BJ (cell line): ENCODE data around the gene TMEM51. TPM values are rescaled to one million over a fixed set of nuclear protein-coding genes. Genes with fewer than 3 reads are reported as not detected.

ENCODE experiments used
- CTCF ChIA-PET: fragments of 350-600 bp; formaldehyde crosslinking; extraction: SDS; loops from one replicate; lab custom pipeline; 2021; ENCODE audit warnings: antibody characterized with exemption, inconsistent platforms; lab: Yijun Ruan, JAX
- POLR2A ChIA-PET: fragments of 300-600 bp; sonication (Branson Sonifier 250); formaldehyde crosslinking; extraction: SDS; loops from one replicate; lab custom pipeline; 2021; ENCODE audit warnings: antibody characterized with exemption; lab: Charles Lee
- DNase-seq: peaks from one replicate; pipeline ENCODE4 v3.0.0-alpha.2; 2011; ENCODE audit warnings: low read depth
- H3K27me3 ChIP-seq: 2 replicates; pipeline ENCODE4 v1.6.0; 2011; ENCODE audit warnings: low read length; ENCODE audit not compliant: control insufficient read depth, insufficient read depth
- H3K36me3 ChIP-seq: 2 replicates; pipeline ENCODE4 v1.5.1; 2011; ENCODE audit warnings: low read length; ENCODE audit not compliant: control insufficient read depth, insufficient read depth
- H3K4me3 ChIP-seq: 2 replicates; pipeline ENCODE4 v1.5.1; 2011; ENCODE audit warnings: low read depth, mild to moderate bottlenecking, control low read depth, low read length
- polyA plus RNA-seq: library from polyadenylated mRNA; depleted of rRNA; stranded (reverse); fragments of >200 nt; gene quantifications from 2 replicates; pipeline ENCODE4 v1.2.3, GENCODE V29; 2011
- TF ChIP-seq, protein P1 (sequence below): IDR thresholded peaks from 2 replicates; pipeline ENCODE4 v1.5.1; 2011; ENCODE audit warnings: low read depth, mild to moderate bottlenecking, control low read depth, inconsistent platforms, low read length, moderate library complexity; ENCODE audit not compliant: insufficient read depth

Gene TMEM51
- polyA plus RNA-seq, 1 experiment, result 2.0 TPM

GRCh38 chr1:15158506-15159165 is 5.1 kb downstream of the TMEM51 start:
- peak; percentile 8 for DNase-seq
- Histone ChIP-seq H3K27me3 (peaks cover 2% of the 10 kb centered on the region), H3K36me3 (no peaks in the 10 kb centered on the region), H3K4me3 (no peak overlapping the region)
- ChIA-PET POLR2A (no interaction called here), CTCF (interaction anchor here (1.1 to 1.4 kb wide), 2 partner anchors 30 to 114 kb away, joined by 3 to 7 read pairs; no protein-coding TSS in a partner anchor)
- TF ChIP-seq, protein P1, sequence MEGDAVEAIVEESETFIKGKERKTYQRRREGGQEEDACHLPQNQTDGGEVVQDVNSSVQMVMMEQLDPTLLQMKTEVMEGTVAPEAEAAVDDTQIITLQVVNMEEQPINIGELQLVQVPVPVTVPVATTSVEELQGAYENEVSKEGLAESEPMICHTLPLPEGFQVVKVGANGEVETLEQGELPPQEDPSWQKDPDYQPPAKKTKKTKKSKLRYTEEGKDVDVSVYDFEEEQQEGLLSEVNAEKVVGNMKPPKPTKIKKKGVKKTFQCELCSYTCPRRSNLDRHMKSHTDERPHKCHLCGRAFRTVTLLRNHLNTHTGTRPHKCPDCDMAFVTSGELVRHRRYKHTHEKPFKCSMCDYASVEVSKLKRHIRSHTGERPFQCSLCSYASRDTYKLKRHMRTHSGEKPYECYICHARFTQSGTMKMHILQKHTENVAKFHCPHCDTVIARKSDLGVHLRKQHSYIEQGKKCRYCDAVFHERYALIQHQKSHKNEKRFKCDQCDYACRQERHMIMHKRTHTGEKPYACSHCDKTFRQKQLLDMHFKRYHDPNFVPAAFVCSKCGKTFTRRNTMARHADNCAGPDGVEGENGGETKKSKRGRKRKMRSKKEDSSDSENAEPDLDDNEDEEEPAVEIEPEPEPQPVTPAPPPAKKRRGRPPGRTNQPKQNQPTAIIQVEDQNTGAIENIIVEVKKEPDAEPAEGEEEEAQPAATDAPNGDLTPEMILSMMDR, result no peak

DNA sequence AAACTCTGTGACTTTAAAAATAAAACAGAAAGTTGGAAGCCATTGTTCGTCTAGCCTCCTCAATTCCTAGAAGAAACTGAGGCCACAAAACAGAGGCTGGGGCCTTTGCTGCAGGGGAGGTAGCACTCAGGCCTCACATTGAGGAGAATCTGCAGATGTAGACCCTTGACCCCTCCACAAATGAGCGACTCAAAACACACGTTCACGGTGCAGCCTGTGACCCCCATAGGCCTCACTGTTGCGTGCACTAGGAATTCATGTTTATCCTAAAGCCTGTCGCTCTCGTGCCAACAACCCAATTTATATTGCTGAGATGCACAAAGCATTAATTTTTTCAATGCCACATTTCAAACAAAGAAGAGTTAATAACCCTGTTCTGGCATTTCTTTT is 5.6 kb downstream of the TMEM51 start:
- TF ChIP-seq, protein P1, result no peak

DNA sequence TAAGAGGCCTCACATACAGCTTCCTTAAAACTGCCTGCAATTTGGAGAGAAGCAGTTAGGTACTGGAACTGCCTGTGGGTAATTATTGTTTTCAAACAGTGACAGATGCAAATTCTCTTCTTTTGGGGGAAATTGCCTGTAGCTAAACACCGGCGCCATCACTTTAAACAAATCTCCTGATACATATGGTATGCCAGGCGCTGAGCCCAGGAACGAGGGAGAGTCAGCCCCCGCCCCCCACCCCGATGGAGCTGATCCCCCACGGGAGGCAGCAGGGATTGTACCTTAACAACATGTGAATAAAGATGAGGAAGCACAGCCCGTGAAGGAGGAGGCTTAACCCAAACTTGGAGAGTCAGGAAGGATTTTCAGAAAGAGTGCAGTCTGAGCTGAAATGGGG is 7.1 kb downstream of the TMEM51 start:
- TF ChIP-seq, protein P1, result no peak

More for the DNA sequence above, 5.6 kb downstream of the TMEM51 start:
- DNase-seq, result no peak
- ChIA-PET POLR2A (no interaction called here), CTCF (interaction anchor here (1.1 to 2.0 kb wide), 3 partner anchors 8 to 113 kb away, joined by 3 to 7 read pairs (median 6); no protein-coding TSS in a partner anchor)
- H3K36me3 ChIP-seq, result no peaks in the 10 kb centered on the region
- peaks cover 1% of the 10 kb centered on the region for H3K27me3 ChIP-seq
- no peak overlapping the region for H3K4me3 ChIP-seq

GRCh38 chr1:15167386-15167785 is 13.8 kb downstream of the TMEM51 start:
- Histone ChIP-seq H3K36me3 (no peaks in the 10 kb centered on the region), H3K4me3 (no peak overlapping the region), H3K27me3 (no peaks in the 10 kb centered on the region)
- TF ChIP-seq, protein P1, result no peak
- POLR2A ChIA-PET, result no interaction called here
- CTCF ChIA-PET, result interaction anchor here (1.0 kb wide), 1 partner anchor 11 kb away, joined by 3 read pairs; no protein-coding TSS in a partner anchor
- no peak for DNase-seq

More for the DNA sequence above, 7.1 kb downstream of the TMEM51 start:
- Histone ChIP-seq H3K36me3 (no peaks in the 10 kb centered on the region), H3K27me3 (no peaks in the 10 kb centered on the region), H3K4me3 (no peak overlapping the region)
- DNase-seq, result no peak
- POLR2A ChIA-PET, result no interaction called here
- CTCF ChIA-PET, result interaction anchor here (0.5 to 2.0 kb wide), 5 partner anchors 8 to 686 kb away, joined by 3 to 6 read pairs (median 4); no protein-coding TSS in a partner anchor

- Histone ChIP-seq H3K36me3 (no peaks in the 10 kb centered on the region), H3K27me3 (no peaks in the 10 kb centered on the region), H3K4me3 (no peak overlapping the region)
- TF ChIP-seq, protein P1, result no peak
- ChIA-PET POLR2A (no interaction called here), CTCF (interaction anchor here (0.6 to 1.2 kb wide), 5 partner anchors 12 to 104 kb away, joined by 3 read pairs; no protein-coding TSS in a partner anchor)
- DNase-seq, result peak; percentile 10
Measured at GRCh38 chr1:15168479-15168878, 14.9 kb downstream of the TMEM51 start.
